Measurements from ENCODE around the gene REPS2. TPM values are rescaled to one million over a fixed set of nuclear protein-coding genes. Genes with fewer than 3 reads are reported as not detected.

REPS2 gene
- total RNA-seq, 1 experiment from 2014 or later = 4.5 TPM

DNA sequence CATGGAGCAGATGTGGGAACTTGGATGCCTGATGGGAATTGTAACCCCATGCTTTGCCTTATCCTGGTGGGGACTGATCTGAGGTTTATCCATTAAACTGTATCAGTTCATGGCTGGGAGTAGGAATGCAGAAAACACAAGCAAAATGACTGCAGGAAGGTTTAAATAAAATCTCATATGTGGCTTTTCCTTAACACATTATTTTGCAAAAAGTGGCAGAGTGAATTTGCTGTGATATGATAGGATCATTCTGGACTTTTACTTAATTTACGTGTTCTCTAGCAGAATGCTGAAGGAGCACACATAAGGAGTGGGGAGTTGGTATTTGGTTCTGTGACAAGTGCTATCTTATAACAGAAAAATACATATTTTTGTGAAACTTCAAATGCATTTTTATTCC, 34.8 kb downstream of the REPS2 start:
- no peak for ATAC-seq
- H3K9me3 ChIP-seq (ENCODE audit: control insufficient read depth, insufficient read depth, low read depth, low read length) = no peaks in the 10 kb centered on the region
- DNase-seq (ENCODE audit: low read depth, low spot score) = no peak
- intact Hi-C loops (cut with micrococcal nuclease; ENCODE audit: unreplicated experiment) (no loop called here), in situ Hi-C loops (cut with HindIII; ENCODE audit: low pct_unique_long_range_greater_than_20kb, low sequenced_read_pairs) (no loop called here)
- TF ChIP-seq POLR2AphosphoS5 (IDR thresholded peaks at IDR 0.05; ENCODE audit: low read depth, low read length) = no peak
- no peak for TF ChIP-seq SIN3A (IDR thresholded peaks at IDR 0.05; ENCODE audit: borderline replicate concordance, insufficient read depth, low read depth, low read length)
- no peak for TF ChIP-seq CTCF (IDR thresholded peaks at IDR 0.05)
- TF ChIP-seq TCF7L2 (IDR thresholded peaks at IDR 0.05; ENCODE audit: low read depth, low read length) = no peak
- TF ChIP-seq, protein P1, sequence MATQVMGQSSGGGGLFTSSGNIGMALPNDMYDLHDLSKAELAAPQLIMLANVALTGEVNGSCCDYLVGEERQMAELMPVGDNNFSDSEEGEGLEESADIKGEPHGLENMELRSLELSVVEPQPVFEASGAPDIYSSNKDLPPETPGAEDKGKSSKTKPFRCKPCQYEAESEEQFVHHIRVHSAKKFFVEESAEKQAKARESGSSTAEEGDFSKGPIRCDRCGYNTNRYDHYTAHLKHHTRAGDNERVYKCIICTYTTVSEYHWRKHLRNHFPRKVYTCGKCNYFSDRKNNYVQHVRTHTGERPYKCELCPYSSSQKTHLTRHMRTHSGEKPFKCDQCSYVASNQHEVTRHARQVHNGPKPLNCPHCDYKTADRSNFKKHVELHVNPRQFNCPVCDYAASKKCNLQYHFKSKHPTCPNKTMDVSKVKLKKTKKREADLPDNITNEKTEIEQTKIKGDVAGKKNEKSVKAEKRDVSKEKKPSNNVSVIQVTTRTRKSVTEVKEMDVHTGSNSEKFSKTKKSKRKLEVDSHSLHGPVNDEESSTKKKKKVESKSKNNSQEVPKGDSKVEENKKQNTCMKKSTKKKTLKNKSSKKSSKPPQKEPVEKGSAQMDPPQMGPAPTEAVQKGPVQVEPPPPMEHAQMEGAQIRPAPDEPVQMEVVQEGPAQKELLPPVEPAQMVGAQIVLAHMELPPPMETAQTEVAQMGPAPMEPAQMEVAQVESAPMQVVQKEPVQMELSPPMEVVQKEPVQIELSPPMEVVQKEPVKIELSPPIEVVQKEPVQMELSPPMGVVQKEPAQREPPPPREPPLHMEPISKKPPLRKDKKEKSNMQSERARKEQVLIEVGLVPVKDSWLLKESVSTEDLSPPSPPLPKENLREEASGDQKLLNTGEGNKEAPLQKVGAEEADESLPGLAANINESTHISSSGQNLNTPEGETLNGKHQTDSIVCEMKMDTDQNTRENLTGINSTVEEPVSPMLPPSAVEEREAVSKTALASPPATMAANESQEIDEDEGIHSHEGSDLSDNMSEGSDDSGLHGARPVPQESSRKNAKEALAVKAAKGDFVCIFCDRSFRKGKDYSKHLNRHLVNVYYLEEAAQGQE (IDR thresholded peaks at IDR 0.05; ENCODE audit: insufficient read depth in 1 of 2, low read depth in 2 of 2, low read length in 1 of 2) = no peak
- BruUV-seq (replicated peaks) = no TSS peak
- no peak overlapping the region for H3K27ac ChIP-seq (ENCODE audit: low read length)
- no peaks in the 10 kb centered on the region for H3K4me1 ChIP-seq (ENCODE audit: control insufficient read depth, insufficient read depth, low read length)
- CTCF ChIA-PET = no interaction called here
- no peak overlapping the region for H3K4me3 ChIP-seq (ENCODE audit: low read depth in 2 of 2, low read length in 2 of 2)
- POLR2A ChIA-PET = no interaction called here
- no peaks in the 10 kb centered on the region for H3K27me3 ChIP-seq (ENCODE audit: control insufficient read depth, insufficient read depth, low read length)
- H3K36me3 ChIP-seq (ENCODE audit: control insufficient read depth, insufficient read depth, low read length) = no peaks in the 10 kb centered on the region

DNA sequence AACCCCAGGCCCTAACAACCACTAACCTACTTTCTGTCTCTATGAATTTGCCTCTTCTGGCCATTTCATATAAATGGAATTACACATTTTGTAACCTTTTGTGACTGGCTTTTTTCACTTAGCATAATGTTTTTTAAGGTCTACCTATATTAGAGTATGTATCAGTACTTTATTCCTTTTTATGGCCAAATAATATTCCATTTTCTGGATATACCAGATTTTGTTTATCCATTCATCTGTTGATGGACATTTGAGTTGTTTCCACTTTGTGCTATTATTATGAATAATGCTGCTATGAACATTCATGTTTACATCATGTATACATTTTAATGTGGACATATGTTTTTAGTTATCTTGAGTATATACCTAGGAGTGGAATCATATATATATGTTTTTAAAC, 35.5 kb downstream of the REPS2 start:
- Histone ChIP-seq H3K9me3 (ENCODE audit: control insufficient read depth, insufficient read depth, low read depth, low read length) (no peaks in the 10 kb centered on the region), H3K4me3 (ENCODE audit: low read depth in 2 of 2, low read length in 2 of 2) (no peak overlapping the region), H3K36me3 (ENCODE audit: control insufficient read depth, insufficient read depth, low read length) (no peaks in the 10 kb centered on the region), H3K27ac (ENCODE audit: low read length) (no peak overlapping the region), H3K27me3 (ENCODE audit: control insufficient read depth, insufficient read depth, low read length) (no peaks in the 10 kb centered on the region), H3K4me1 (ENCODE audit: control insufficient read depth, insufficient read depth, low read length) (no peaks in the 10 kb centered on the region)
- no peak for TF ChIP-seq TCF7L2 (IDR thresholded peaks at IDR 0.05; ENCODE audit: low read depth, low read length)
- no peak for TF ChIP-seq SIN3A (IDR thresholded peaks at IDR 0.05; ENCODE audit: borderline replicate concordance, insufficient read depth, low read depth, low read length)
- no peak for TF ChIP-seq POLR2AphosphoS5 (IDR thresholded peaks at IDR 0.05; ENCODE audit: low read depth, low read length)
- TF ChIP-seq, protein P1 (IDR thresholded peaks at IDR 0.05; ENCODE audit: insufficient read depth in 1 of 2, low read depth in 2 of 2, low read length in 1 of 2) = no peak
- TF ChIP-seq CTCF (IDR thresholded peaks at IDR 0.05) = no peak
- CTCF ChIA-PET = no interaction called here
- in situ Hi-C loops (cut with HindIII; ENCODE audit: low pct_unique_long_range_greater_than_20kb, low sequenced_read_pairs) (no loop called here), intact Hi-C loops (cut with micrococcal nuclease; ENCODE audit: unreplicated experiment) (no loop called here)
- no TSS peak for BruUV-seq (replicated peaks)
- DNase-seq (ENCODE audit: low read depth, low spot score) (no peak), ATAC-seq (no peak)
- POLR2A ChIA-PET = no interaction called here

Data from Panc1 (cell line).